Neural progenitor cell (in vitro differentiated cells): ENCODE results near the gene TSPAN14.

Source experiments
- EZH2 ChIP-seq: fragments of 200-600 bp; sonication (generic); IDR thresholded peaks from 2 replicates; pipeline ENCODE4 v1.6.1; 2017; ENCODE audit warnings: antibody characterized with exemption, mild to moderate bottlenecking, moderate library complexity
- TF ChIP-seq, protein P1 (sequence below): fragments of 200-600 bp; sonication (generic); IDR thresholded peaks from 2 replicates; pipeline ENCODE4 v1.5.1; 2017; ENCODE audit warnings: antibody characterized with exemption, mild to moderate bottlenecking

DNA sequence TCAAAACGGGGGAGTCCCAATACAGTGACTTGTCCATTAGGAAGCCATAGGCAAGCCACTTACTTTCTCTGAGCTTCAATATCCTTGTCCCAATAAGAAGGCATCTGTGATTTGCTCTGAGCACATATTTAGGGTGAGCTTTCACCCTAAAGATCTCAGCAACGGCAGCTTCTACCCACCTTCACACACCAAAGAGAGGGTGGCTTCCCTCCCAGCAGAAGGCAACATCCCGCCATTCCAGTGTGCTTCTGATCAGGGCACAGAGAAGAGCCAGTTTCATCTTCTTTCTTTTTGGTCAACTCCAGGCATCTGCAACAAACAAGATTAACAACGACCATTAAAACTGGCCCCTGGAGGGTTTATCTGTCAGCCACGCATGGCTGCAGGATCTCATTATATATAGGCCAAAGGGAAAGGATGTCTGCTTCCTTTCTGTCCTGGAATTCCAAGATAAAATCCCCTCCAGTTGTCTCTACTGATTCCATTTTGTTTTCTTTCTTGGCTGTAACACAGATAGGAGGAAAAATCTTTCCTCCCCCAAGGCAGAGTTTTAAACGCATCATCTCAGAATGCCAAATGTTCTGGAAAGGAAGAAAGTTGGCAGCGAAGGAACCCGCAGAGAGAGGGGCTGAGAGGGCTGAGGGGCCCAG, 83.1 kb downstream of the TSPAN14 start:
- TF ChIP-seq, protein P1, sequence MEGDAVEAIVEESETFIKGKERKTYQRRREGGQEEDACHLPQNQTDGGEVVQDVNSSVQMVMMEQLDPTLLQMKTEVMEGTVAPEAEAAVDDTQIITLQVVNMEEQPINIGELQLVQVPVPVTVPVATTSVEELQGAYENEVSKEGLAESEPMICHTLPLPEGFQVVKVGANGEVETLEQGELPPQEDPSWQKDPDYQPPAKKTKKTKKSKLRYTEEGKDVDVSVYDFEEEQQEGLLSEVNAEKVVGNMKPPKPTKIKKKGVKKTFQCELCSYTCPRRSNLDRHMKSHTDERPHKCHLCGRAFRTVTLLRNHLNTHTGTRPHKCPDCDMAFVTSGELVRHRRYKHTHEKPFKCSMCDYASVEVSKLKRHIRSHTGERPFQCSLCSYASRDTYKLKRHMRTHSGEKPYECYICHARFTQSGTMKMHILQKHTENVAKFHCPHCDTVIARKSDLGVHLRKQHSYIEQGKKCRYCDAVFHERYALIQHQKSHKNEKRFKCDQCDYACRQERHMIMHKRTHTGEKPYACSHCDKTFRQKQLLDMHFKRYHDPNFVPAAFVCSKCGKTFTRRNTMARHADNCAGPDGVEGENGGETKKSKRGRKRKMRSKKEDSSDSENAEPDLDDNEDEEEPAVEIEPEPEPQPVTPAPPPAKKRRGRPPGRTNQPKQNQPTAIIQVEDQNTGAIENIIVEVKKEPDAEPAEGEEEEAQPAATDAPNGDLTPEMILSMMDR: no peak
- no peak for TF ChIP-seq EZH2
